K562 (cell line): ENCODE data around the gene RAB24. TPM values are rescaled to one million over a fixed set of nuclear protein-coding genes. Genes with fewer than 3 reads are reported as not detected.

Source experiments
- ATAC-seq: fragments of 200-7000 bp; cut with Tn5 transposase; 3 replicates; pipeline ENCODE4 v1.9.1; 2020; ENCODE audit warnings: moderate library complexity
- BruUV-seq: library from RNA; stranded (reverse); fragments of 400-500 nt; replicated peaks from 2 replicates; lab custom pipeline; 2021; lab: Mats Ljungman, UMichigan
- CTCF ChIA-PET: fragments of 300-600 bp; formaldehyde crosslinking; extraction: SDS; loops from one replicate; lab custom pipeline; 2021; ENCODE audit warnings: low intra/inter-chr PET ratio; lab: Yijun Ruan, JAX
- POLR2A ChIA-PET: fragments of 300-600, 350-650 bp; sonication (Branson Sonifier 250); formaldehyde crosslinking; extraction: SDS; loops from one replicate; lab custom pipeline; 2021; ENCODE audit warnings: antibody characterized with exemption, inconsistent platforms; lab: Yijun Ruan, JAX
- DNase-seq, 4 experiments: peaks; one replicate each; pipeline versions ENCODE4 v3.0.0 to v3.0.0-alpha.2; 2011 to 2018; ENCODE audit warnings: low spot score in 3 of 4, mixed read lengths in 3 of 4; ENCODE audit errors: extremely low read depth in 1 of 4
- FAIRE-seq: peaks from 2 replicates; lab custom pipeline; 2011; peaks lifted over from hg19 to GRCh38; lab: Jason Lieb, UNC
- H2AFZ ChIP-seq: 2 replicates; pipeline ENCODE4 v1.6.0; 2011; ENCODE audit warnings: low read depth, low read length, control low read depth, inconsistent platforms
- H3K27ac ChIP-seq: fragments of 200-600 bp; 3 replicates; pipeline ENCODE4 v1.8.0; 2011; ENCODE audit warnings: low read depth, mild to moderate bottlenecking, control low read depth, inconsistent platforms, low read length, moderate library complexity, mixed read lengths; ENCODE audit errors: extremely low read depth
- H3K27me3 ChIP-seq, 2 experiments: fragments of 300-600 bp in 1 of 2; 2 replicates in 1 of 2; 3 replicates in 1 of 2; pipeline versions ENCODE4 v1.6.0 to v1.8.0; 2011; ENCODE audit warnings: inconsistent platforms in 2 of 2, low read length in 2 of 2, mild to moderate bottlenecking in 1 of 2, mixed read lengths in 1 of 2, moderate library complexity in 1 of 2; ENCODE audit not compliant: control insufficient read depth in 2 of 2, insufficient read depth in 2 of 2
- H3K36me3 ChIP-seq: fragments of 300-600 bp; 3 replicates; pipeline ENCODE4 v1.8.0; 2011; ENCODE audit warnings: mild to moderate bottlenecking, low read length, inconsistent platforms; ENCODE audit not compliant: control insufficient read depth, insufficient read depth
- H3K4me1 ChIP-seq, 2 experiments: fragments of 200-600 bp in 1 of 2; replicated peaks in 1 of 2; 2 replicates in 1 of 2; 3 replicates in 1 of 2; pipeline versions ENCODE4 v1.5.1 to v1.8.0; 2011; ENCODE audit warnings: inconsistent platforms in 2 of 2, low read length in 2 of 2, mild to moderate bottlenecking in 1 of 2, mixed read lengths in 1 of 2, moderate library complexity in 1 of 2; ENCODE audit not compliant: control insufficient read depth in 2 of 2, insufficient read depth in 2 of 2
- H3K4me2 ChIP-seq: 2 replicates; pipeline ENCODE4 v1.6.1; 2011; ENCODE audit warnings: low read length, control low read depth, inconsistent platforms, mixed read lengths; ENCODE audit not compliant: insufficient read depth
- H3K4me3 ChIP-seq: fragments of 200-600 bp; sonication (generic), shearing (Covaris generic); 2 replicates; pipeline ENCODE4 v1.5.1; 2016; ENCODE audit warnings: control low read depth, inconsistent platforms
- H3K79me2 ChIP-seq: fragments of 200-600 bp; 3 replicates; pipeline ENCODE4 v1.8.0; 2011; ENCODE audit warnings: low read length, inconsistent platforms; ENCODE audit not compliant: control insufficient read depth, insufficient read depth
- H3K9ac ChIP-seq, 2 experiments: 2 replicates each; pipeline versions ENCODE4 v1.6.0 to v1.6.1; 2011; ENCODE audit warnings: low read depth in 2 of 2, low read length in 2 of 2, control low read depth in 1 of 2, inconsistent platforms in 1 of 2, mild to moderate bottlenecking in 1 of 2, mixed read lengths in 1 of 2; ENCODE audit not compliant: insufficient read depth in 1 of 2
- H3K9me1 ChIP-seq: one replicate; pipeline ENCODE4 v1.6.0; 2011; ENCODE audit warnings: inconsistent platforms, mild to moderate bottlenecking, low read length, moderate library complexity; ENCODE audit not compliant: control insufficient read depth, insufficient read depth
- H3K9me3 ChIP-seq: replicated peaks from 2 replicates; pipeline ENCODE4 v1.5.1; 2011; ENCODE audit warnings: low read depth, low read length, inconsistent platforms; ENCODE audit not compliant: control insufficient read depth, insufficient read depth
- H4K20me1 ChIP-seq: replicated peaks from 2 replicates; pipeline ENCODE4 v1.6.1; 2011; ENCODE audit warnings: low read length, inconsistent platforms, mixed read lengths; ENCODE audit not compliant: control insufficient read depth, insufficient read depth
- CEBPB ChIP-seq: fragments of 450-650 bp; IDR thresholded peaks from 2 replicates; pipeline ENCODE4 v1.6.1; 2016; ENCODE audit warnings: missing genetic modification characterization, missing compliant biosample characterization
- CEBPG ChIP-seq, 3 experiments: fragments of 200-800 bp in 1 of 3; sonication (Bioruptor generic) in 1 of 3; sonication (generic) in 1 of 3; formaldehyde crosslinking in 1 of 3; IDR thresholded peaks in 2 of 3; conservative IDR thresholded peaks in 1 of 3; 2 replicates each; pipeline versions ENCODE4 v1.6.1 to v1.8.0; 2016 to 2022; ENCODE audit warnings: missing compliant biosample characterization in 2 of 3, missing genetic modification characterization in 2 of 3, mild to moderate bottlenecking in 1 of 3, missing genetic modification reagents in 1 of 3
- CTCF ChIP-seq, 3 experiments: IDR thresholded peaks in 2 of 3; conservative IDR thresholded peaks in 1 of 3; 2 replicates each; pipeline ENCODE4 v1.5.1; 2011 to 2012; ENCODE audit warnings: low read length in 3 of 3, mild to moderate bottlenecking in 3 of 3, control low read depth in 2 of 3, improper control_type of control experiment in 1 of 3, inconsistent platforms in 1 of 3, low read depth in 1 of 3, mixed read lengths in 1 of 3, moderate library complexity in 1 of 3; ENCODE audit not compliant: insufficient read depth in 2 of 3
- CXXC5 ChIP-seq: fragments of 250-450 bp; sonication (Bioruptor Pico); IDR thresholded peaks from 2 replicates; pipeline ENCODE4 v1.8.0; 2022; ENCODE audit warnings: inconsistent platforms, mild to moderate bottlenecking, moderate library complexity
- KLF16 ChIP-seq: IDR thresholded peaks from 2 replicates; pipeline ENCODE4 v1.6.1; 2016; ENCODE audit warnings: antibody characterized with exemption
- LEF1 ChIP-seq: fragments of 450-650 bp; IDR thresholded peaks from 2 replicates; pipeline ENCODE4 v1.6.1; 2016; ENCODE audit warnings: mild to moderate bottlenecking
- RAD21 ChIP-seq, 2 experiments: fragments of 250-450 bp in 1 of 2; fragments of 450-650 bp in 1 of 2; sonication (Bioruptor Pico) in 1 of 2; formaldehyde crosslinking in 1 of 2; IDR thresholded peaks in 1 of 2; conservative IDR thresholded peaks in 1 of 2; 2 replicates each; pipeline versions ENCODE4 v1.4.0 to v1.8.0; 2020 to 2022; ENCODE audit warnings: mild to moderate bottlenecking in 2 of 2, moderate library complexity in 1 of 2
- RCOR1 ChIP-seq, 2 experiments: IDR thresholded peaks; 2 replicates each; pipeline ENCODE4 v1.6.1; 2012; ENCODE audit warnings: low read depth in 2 of 2, low read length in 2 of 2, borderline replicate concordance in 1 of 2, improper control_type of control experiment in 1 of 2
- STAG1 ChIP-seq: sonication (generic); formaldehyde crosslinking; IDR thresholded peaks from 2 replicates; pipeline ENCODE4 v1.5.0; 2020; ENCODE audit warnings: missing genetic modification reagents, borderline replicate concordance
- ZNF75A ChIP-seq: fragments of 450-650 bp; formaldehyde crosslinking; IDR thresholded peaks from 2 replicates; pipeline ENCODE4 v1.4.0; 2020; ENCODE audit warnings: mild to moderate bottlenecking
- WGBS: fragments of 100-300 bp; shearing (Covaris generic); methylation state at CpG from one replicate; pipeline ENCODE4 v1.1.6; 2016; ENCODE audit warnings: low coverage, mixed read lengths; ENCODE audit not compliant: insufficient coverage; ENCODE audit errors: missing lambda C conversion rate; 5-methylcytosine and 5-hydroxymethylcytosine counted together
- in situ Hi-C: fragments of 300-500 bp; cut with MboI; formaldehyde crosslinking; loops from 4 replicates; pipeline ENCODE4 v1.15.0; 2018; ENCODE audit warnings: inconsistent platforms, mixed read lengths
- intact Hi-C: fragments of 100-400 bp; cut with micrococcal nuclease; formaldehyde crosslinking; loops from 2 replicates; pipeline ENCODE4 v1.14.2; 2022
- polyA plus RNA-seq, 8 experiments: library from polyadenylated mRNA; depleted of rRNA in 4 of 8; stranded (reverse) in 5 of 8; unstranded in 3 of 8; fragments of >200 nt; fragmentation: Nextera tagmentation in 2 of 8; fragmentation: Illumina TruSeq in 1 of 8; extraction: Ambion mirVana in 2 of 8; extraction: Trizol in 1 of 8; gene quantifications; 2 replicates each; pipeline versions ENCODE4 v1.2.1 to v1.2.3, GENCODE V29; 2011 to 2014; ENCODE audit warnings: inconsistent platforms in 1 of 8, missing spikeins in 1 of 8
- total RNA-seq, 7 experiments: library from RNA; depleted of rRNA in 6 of 7; stranded (reverse); fragments of >200 nt in 6 of 7; fragmentation: Illumina TruSeq in 2 of 7; extraction: Trizol in 2 of 7; gene quantifications; 2 replicates each; pipeline versions ENCODE4 v1.2.1 to v1.2.3, GENCODE V29; 2011 to 2021; ENCODE audit warnings: low replicate concordance in 1 of 7
- TF ChIP-seq, protein P1 (sequence below): fragments of 250-450 bp; sonication (Bioruptor Pico); IDR thresholded peaks from 2 replicates; pipeline ENCODE4 v1.4.0; 2020
- TF ChIP-seq, protein P2 (sequence below): sonication (generic); IDR thresholded peaks from 2 replicates; pipeline ENCODE4 v1.6.1; 2016

The RAB24 gene
- total and polyA plus RNA-seq, 9 of the 15 experiments (the other 6 are each of a cell fraction or from before 2014, with no cell fraction given) = 13.9 to 107 (median 34.8) TPM

DNA sequence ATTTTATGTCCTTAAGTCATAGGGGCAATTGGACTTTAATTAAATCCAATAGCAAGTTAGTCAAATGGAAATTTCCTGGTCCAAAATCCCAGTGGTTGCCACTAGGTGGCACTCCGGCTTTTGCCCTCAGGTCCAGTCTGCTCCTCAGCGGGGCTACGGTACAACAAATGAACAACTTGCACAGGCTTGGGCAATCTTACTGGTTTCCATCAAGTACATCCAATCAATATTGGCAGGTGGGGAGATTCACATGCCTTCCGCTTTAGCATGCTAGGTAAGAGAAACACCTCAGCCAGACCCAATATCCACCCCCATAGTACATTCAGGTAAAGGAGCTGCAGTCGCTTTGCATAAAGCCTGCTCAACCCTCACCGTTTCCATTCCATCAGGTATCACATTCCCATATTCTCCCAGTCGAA lies 14.4 kb upstream of the RAB24 start:
- no peaks in the 10 kb centered on the region for H3K27me3 ChIP-seq
- ATAC-seq (peak; percentile 78), FAIRE-seq (peak; percentile 97), DNase-seq (peak; percentile 60 to 85 (median 70))
- 19% methylated on average over 7 of the region's 7 CpGs for WGBS
- H2AFZ ChIP-seq = no peak overlapping the region
- H3K36me3 ChIP-seq = peaks cover 7% of the 10 kb centered on the region; the same call in 2 of the 3 replicates
- ChIA-PET CTCF (interaction anchor here (0.6 to 2.0 kb wide), 7 partner anchors 9 to 183 kb away, joined by 3 to 12 read pairs (median 6); no protein-coding TSS in a partner anchor), POLR2A (interaction anchor here (0.8 to 1.3 kb wide), 2 partner anchors 51 to 137 kb away, joined by 3 to 6 read pairs; no protein-coding TSS in a partner anchor)
- H3K4me3 ChIP-seq = no peak overlapping the region
- no peaks in the 10 kb centered on the region for H3K9me3 ChIP-seq
- BruUV-seq = no TSS peak
- intact Hi-C loops (loop anchor here (1.0 to 5.0 kb wide), 4 partner anchors 52 to 179 kb away; partner anchors contain the start of gene PDLIM7), in situ Hi-C loops (no loop called here)
- H3K4me1 ChIP-seq = peaks cover 4 to 33% of the 10 kb centered on the region in 2 experiments
- H3K9ac ChIP-seq = no peak overlapping the region
- no peak overlapping the region for H3K27ac ChIP-seq
- no peaks in the 10 kb centered on the region for H3K9me1 ChIP-seq
- no peaks in the 10 kb centered on the region; the same call in 1 of the 3 replicates for H3K79me2 ChIP-seq
- no peaks in the 10 kb centered on the region for H4K20me1 ChIP-seq
- no peak overlapping the region for H3K4me2 ChIP-seq
- TF ChIP-seq CEBPB (tag) (peak; percentile 67; the same call in 1 of the 2 replicates), RAD21 (CRISPR knock-in tag; conservative IDR thresholded peaks at IDR 0.05 in 1 of 2, IDR thresholded peaks at IDR 0.05 in 1 of 2) (peak; percentile 70 to 87), CEBPG (CRISPR knock-in tag; IDR thresholded peaks at IDR 0.05) (no peak), CEBPG (tag; conservative IDR thresholded peaks at IDR 0.05 in 1 of 2, IDR thresholded peaks at IDR 0.05 in 1 of 2) (peak in 1 of 2 experiments; percentile 22; a peak in 1 of 4 replicates), CTCF (IDR thresholded peaks at IDR 0.05 in 2 of 3, conservative IDR thresholded peaks at IDR 0.05 in 1 of 3; ENCODE audit: insufficient read depth in 2 of 3, low read depth in 1 of 3, low read length in 3 of 3) (peak; percentile 87 to 98 (median 94)), LEF1 (no peak), CXXC5 (CRISPR knock-in tag) (peak; percentile 24; the same call in 1 of the 2 replicates), ZNF75A (CRISPR knock-in tag) (no peak), RCOR1 (IDR thresholded peaks at IDR 0.05; ENCODE audit: borderline replicate concordance in 1 of 2, low read depth in 2 of 2, low read length in 2 of 2) (no peak), STAG1 (peak; percentile 44; the same call in 1 of the 2 replicates), KLF16 (peak; percentile 66)
- TF ChIP-seq, protein P1, sequence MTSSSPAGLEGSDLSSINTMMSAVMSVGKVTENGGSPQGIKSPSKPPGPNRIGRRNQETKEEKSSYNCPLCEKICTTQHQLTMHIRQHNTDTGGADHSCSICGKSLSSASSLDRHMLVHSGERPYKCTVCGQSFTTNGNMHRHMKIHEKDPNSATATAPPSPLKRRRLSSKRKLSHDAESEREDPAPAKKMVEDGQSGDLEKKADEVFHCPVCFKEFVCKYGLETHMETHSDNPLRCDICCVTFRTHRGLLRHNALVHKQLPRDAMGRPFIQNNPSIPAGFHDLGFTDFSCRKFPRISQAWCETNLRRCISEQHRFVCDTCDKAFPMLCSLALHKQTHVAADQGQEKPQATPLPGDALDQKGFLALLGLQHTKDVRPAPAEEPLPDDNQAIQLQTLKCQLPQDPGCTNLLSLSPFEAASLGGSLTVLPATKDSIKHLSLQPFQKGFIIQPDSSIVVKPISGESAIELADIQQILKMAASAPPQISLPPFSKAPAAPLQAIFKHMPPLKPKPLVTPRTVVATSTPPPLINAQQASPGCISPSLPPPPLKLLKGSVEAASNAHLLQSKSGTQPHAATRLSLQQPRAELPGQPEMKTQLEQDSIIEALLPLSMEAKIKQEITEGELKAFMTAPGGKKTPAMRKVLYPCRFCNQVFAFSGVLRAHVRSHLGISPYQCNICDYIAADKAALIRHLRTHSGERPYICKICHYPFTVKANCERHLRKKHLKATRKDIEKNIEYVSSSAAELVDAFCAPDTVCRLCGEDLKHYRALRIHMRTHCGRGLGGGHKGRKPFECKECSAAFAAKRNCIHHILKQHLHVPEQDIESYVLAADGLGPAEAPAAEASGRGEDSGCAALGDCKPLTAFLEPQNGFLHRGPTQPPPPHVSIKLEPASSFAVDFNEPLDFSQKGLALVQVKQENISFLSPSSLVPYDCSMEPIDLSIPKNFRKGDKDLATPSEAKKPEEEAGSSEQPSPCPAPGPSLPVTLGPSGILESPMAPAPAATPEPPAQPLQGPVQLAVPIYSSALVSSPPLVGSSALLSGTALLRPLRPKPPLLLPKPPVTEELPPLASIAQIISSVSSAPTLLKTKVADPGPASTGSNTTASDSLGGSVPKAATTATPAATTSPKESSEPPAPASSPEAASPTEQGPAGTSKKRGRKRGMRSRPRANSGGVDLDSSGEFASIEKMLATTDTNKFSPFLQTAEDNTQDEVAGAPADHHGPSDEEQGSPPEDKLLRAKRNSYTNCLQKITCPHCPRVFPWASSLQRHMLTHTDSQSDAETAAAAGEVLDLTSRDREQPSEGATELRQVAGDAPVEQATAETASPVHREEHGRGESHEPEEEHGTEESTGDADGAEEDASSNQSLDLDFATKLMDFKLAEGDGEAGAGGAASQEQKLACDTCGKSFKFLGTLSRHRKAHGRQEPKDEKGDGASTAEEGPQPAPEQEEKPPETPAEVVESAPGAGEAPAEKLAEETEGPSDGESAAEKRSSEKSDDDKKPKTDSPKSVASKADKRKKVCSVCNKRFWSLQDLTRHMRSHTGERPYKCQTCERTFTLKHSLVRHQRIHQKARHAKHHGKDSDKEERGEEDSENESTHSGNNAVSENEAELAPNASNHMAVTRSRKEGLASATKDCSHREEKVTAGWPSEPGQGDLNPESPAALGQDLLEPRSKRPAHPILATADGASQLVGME (CRISPR knock-in tag) = no peak
- TF ChIP-seq, protein P2, sequence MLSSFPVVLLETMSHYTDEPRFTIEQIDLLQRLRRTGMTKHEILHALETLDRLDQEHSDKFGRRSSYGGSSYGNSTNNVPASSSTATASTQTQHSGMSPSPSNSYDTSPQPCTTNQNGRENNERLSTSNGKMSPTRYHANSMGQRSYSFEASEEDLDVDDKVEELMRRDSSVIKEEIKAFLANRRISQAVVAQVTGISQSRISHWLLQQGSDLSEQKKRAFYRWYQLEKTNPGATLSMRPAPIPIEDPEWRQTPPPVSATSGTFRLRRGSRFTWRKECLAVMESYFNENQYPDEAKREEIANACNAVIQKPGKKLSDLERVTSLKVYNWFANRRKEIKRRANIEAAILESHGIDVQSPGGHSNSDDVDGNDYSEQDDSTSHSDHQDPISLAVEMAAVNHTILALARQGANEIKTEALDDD = peak; percentile 30; the same call in 1 of the 2 replicates
